ENCODE results near the gene TLNRD1. TPM values are rescaled to one million over a fixed set of nuclear protein-coding genes. Genes with fewer than 3 reads are reported as not detected.
A peak's percentile ranks its signal among the peaks of the same experiment; 100 is the strongest.

TLNRD1 gene
- total RNA-seq, 4 donors from 2014 or later: 15.4 to 25.6 (median 19.5) TPM

- H3K36me3 ChIP-seq: peaks cover 0 to 23% (median 0%) of the 10 kb centered on the region in 3 donors
- TF ChIP-seq POLR2A (IDR thresholded peaks at IDR 0.05) (no peak), CTCF (IDR thresholded peaks at IDR 0.05) (no peak)
- H3K4me1 ChIP-seq: no peaks in the 10 kb centered on the region
Observed at GRCh38 chr15:80972276-80972675, 28.4 kb upstream of the TLNRD1 start.

GRCh38 chr15:80974914-80975313 is 25.8 kb upstream of the TLNRD1 start:
- H3K36me3 ChIP-seq: peaks cover 0 to 20% (median 0%) of the 10 kb centered on the region in 3 donors

More at GRCh38 chr15:80972276-80972675, 28.4 kb upstream of the TLNRD1 start:
- H3K9me3 ChIP-seq: no peaks in the 10 kb centered on the region
- no peak overlapping the region for H3K27ac ChIP-seq
- no peaks in the 10 kb centered on the region for H3K27me3 ChIP-seq
- DNase-seq: no peak
- H3K4me3 ChIP-seq: no peak overlapping the region

GRCh38 chr15:80976851-80977250 is 23.9 kb upstream of the TLNRD1 start:
- peaks cover 0 to 38% (median 0%) of the 10 kb centered on the region in 3 donors for H3K36me3 ChIP-seq
- H3K27ac ChIP-seq: no peak overlapping the region
- no peaks in the 10 kb centered on the region for H3K9me3 ChIP-seq
- no peaks in the 10 kb centered on the region for H3K4me1 ChIP-seq
- H3K27me3 ChIP-seq: no peaks in the 10 kb centered on the region
- DNase-seq: no peak
- TF ChIP-seq POLR2A (IDR thresholded peaks at IDR 0.05) (no peak), CTCF (IDR thresholded peaks at IDR 0.05) (no peak)
- H3K4me3 ChIP-seq: no peak overlapping the region

More at GRCh38 chr15:80974914-80975313, 25.8 kb upstream of the TLNRD1 start:
- H3K4me1 ChIP-seq: no peaks in the 10 kb centered on the region
- no peaks in the 10 kb centered on the region for H3K9me3 ChIP-seq
- H3K27ac ChIP-seq: no peak overlapping the region
- no peak for DNase-seq
- TF ChIP-seq CTCF (IDR thresholded peaks at IDR 0.05): no peak
- no peak for TF ChIP-seq POLR2A (IDR thresholded peaks at IDR 0.05)
- H3K4me3 ChIP-seq: no peak overlapping the region
- H3K27me3 ChIP-seq: no peaks in the 10 kb centered on the region

DNA sequence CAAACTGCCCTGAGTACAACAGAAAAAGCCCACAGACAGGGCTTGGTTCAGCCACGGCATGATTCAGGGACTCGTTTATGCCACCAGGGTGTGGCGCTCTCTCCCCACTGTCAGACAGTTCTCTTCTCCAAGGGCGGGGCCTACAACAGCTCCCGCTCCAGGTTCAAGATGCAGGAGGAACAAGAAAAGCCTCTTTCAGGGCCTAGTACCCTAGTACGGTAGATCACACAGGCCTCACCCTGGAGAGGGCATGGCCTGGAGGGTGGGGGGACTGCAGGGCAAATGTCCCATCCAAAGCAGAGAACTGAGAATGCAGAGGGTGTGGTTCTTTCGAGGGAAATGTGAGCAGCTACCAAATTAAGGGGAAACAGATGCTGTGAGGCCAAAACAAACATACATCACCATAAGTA is 23.1 kb upstream of the TLNRD1 start:
- Histone ChIP-seq H3K36me3 (peaks cover 0 to 40% (median 0%) of the 10 kb centered on the region in 3 donors), H3K4me3 (no peak overlapping the region), H3K27me3 (no peaks in the 10 kb centered on the region), H3K4me1 (no peaks in the 10 kb centered on the region), H3K9me3 (no peaks in the 10 kb centered on the region), H3K27ac (no peak overlapping the region)
- peak; percentile 45 to 80 (median 77) for DNase-seq
- TF ChIP-seq POLR2A (IDR thresholded peaks at IDR 0.05) (no peak), CTCF (IDR thresholded peaks at IDR 0.05) (peak in 4 of 6 experiments; percentile 38 to 66 (median 61))

DNA sequence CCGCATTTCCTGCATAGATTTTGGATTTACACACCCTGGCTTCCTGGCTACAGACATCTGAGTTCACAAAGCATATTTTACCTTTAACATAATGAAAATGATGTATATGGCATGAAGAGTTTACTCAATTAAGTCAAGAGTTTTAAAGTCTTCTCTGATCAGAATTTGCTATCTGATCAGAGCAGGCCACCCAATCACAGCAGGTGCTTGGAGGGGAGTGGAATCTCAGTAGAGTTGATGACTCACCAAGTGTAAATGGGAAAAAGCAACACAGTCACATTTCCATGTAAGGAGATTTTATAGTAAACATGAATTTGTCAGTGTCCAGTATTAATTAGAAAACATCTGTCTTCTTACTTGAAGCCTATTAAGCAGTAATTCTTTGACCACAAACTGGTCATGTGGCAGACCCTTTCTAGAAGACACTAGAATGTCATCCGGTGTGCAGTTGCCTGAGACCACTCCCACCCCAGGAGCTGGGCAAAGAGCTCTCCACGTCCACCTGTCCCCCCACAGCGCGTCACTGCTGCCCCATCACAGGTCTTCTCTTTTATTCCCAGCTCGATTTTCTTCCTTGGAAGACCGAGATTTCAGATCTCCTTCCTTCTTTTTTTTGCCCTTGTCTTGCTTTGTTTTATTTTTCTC is 21.9 kb upstream of the TLNRD1 start:
- H3K27ac ChIP-seq: no peak overlapping the region
- H3K9me3 ChIP-seq: no peaks in the 10 kb centered on the region
- no peaks in the 10 kb centered on the region for H3K4me1 ChIP-seq
- H3K36me3 ChIP-seq: peaks cover 0 to 40% (median 0%) of the 10 kb centered on the region in 3 donors
- DNase-seq: no peak
- H3K4me3 ChIP-seq: no peak overlapping the region
- TF ChIP-seq CTCF (IDR thresholded peaks at IDR 0.05) (no peak), POLR2A (IDR thresholded peaks at IDR 0.05) (no peak)
- no peaks in the 10 kb centered on the region for H3K27me3 ChIP-seq
